OCI-LY7 (cell line): Measurements from ENCODE around the gene ELK1.

Source experiments
- EZH2phosphoT487 ChIP-seq: fragments of 200-600 bp; sonication (generic); IDR thresholded peaks from 2 replicates; pipeline ENCODE4 v1.6.1; 2018; ENCODE audit warnings: low read depth, borderline replicate concordance, mild to moderate bottlenecking, mixed run types, antibody characterized with exemption, low read length, moderate library complexity, mixed read lengths
- TF ChIP-seq, protein P1 (sequence below): fragments of 200-600 bp; sonication (generic); conservative IDR thresholded peaks from 2 replicates; pipeline ENCODE4 v1.5.1; 2014; ENCODE audit warnings: mild to moderate bottlenecking, antibody characterized with exemption, low read length, moderate library complexity, mixed read lengths

DNA sequence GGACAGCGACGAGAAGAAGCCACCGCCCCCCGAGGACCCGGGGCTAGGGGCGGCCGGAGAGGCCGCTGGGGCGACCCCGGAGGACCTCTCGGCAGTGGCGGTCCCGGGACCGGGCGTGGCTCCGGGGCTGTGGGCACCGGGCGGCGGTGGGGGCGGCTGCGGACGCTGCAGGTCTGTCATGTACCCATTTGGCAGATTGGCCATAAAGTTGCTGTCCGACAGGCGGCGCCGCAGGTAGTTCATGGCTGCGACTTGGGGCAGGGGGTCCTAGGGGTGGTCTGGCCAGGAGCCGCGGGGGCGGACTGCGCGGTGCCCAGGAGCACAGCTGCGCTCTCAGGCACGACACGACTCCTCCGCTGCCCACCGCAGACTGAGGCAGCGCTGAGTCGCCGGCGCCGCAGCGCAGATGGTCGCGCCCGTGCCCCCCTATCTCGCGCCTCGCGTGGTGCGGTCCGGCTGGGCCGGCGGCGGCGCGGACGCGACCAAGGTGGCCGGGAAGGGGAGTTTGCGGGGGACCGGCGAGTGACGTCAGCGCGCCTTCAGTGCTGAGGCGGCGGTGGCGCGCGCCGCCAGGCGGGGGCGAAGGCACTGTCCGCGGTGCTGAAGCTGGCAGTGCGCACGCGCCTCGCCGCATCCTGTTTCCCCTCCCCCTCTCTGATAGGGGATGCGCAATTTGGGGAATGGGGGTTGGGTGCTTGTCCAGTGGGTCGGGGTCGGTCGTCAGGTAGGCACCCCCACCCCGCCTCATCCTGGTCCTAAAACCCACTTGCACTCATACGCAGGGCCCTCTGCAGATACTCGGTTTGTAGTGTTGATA lies 30.7 kb downstream of the ELK1 start, which contains the start of gene SYN1:
- TF ChIP-seq, protein P1, sequence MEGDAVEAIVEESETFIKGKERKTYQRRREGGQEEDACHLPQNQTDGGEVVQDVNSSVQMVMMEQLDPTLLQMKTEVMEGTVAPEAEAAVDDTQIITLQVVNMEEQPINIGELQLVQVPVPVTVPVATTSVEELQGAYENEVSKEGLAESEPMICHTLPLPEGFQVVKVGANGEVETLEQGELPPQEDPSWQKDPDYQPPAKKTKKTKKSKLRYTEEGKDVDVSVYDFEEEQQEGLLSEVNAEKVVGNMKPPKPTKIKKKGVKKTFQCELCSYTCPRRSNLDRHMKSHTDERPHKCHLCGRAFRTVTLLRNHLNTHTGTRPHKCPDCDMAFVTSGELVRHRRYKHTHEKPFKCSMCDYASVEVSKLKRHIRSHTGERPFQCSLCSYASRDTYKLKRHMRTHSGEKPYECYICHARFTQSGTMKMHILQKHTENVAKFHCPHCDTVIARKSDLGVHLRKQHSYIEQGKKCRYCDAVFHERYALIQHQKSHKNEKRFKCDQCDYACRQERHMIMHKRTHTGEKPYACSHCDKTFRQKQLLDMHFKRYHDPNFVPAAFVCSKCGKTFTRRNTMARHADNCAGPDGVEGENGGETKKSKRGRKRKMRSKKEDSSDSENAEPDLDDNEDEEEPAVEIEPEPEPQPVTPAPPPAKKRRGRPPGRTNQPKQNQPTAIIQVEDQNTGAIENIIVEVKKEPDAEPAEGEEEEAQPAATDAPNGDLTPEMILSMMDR, result no peak
- no peak for TF ChIP-seq EZH2phosphoT487
